HG03575 (cell line): Measurements from ENCODE around the gene CC2D2B.
"Not testable (repeated sequence)": the region's sequence is repeated elsewhere in the genome, so short reads cannot be mapped to it uniquely, and the experiment has no call there.

ENCODE experiments used
- ATAC-seq: cut with Tn5 transposase; IDR thresholded peaks from one replicate; pipeline ENCODE4 v1.9.1; 2021; ENCODE audit not compliant: unreplicated experiment, insufficient number of reproducible peaks, low FRiP score; ENCODE audit errors: extremely low read depth

CC2D2B gene

DNA sequence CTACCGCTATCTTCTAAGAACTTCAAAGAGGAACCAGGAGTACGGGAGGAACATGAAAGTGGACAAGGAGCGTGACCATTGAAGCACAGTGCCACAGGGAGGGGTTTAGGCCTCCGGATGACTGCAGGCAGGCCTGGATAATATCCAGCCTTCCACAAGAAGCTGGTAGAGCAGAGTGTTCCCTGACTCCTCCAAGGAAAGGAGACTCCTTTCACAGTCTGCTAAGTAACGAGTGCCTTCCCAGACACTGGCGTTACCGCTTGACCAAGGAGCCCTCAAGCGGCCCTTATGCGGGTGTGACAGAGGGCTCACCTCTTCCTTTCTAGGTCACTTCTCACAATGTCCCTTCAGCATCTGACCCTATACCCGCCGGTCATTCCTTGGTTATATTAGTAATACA is 86.6 kb downstream of the CC2D2B start:
- not testable (repeated sequence) for ATAC-seq

DNA sequence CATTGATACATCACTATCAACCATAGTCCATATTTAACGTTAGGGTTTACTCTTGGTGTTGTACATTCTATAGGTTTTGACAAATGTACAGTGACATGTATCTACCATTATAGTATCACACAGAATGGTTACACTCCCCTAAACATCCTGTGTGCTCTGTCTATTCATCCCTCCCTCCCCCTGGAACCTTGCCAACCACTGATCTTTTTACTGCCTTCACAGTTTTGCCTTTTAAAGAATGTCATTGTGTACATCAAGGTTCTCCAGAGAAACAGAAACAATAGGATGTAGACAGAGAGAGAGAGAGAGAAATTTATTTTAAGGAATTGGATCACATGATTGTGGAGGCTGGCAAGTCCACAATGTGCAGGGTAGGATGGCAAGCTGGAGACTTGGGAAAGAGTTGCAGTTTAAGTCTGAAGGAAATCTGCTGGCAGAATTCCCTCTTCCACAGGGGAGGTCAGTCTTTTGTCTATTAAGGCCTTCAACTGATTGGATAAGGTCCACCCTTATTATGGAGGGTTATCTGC is 90.5 kb downstream of the CC2D2B start:
- ATAC-seq: no peak

DNA sequence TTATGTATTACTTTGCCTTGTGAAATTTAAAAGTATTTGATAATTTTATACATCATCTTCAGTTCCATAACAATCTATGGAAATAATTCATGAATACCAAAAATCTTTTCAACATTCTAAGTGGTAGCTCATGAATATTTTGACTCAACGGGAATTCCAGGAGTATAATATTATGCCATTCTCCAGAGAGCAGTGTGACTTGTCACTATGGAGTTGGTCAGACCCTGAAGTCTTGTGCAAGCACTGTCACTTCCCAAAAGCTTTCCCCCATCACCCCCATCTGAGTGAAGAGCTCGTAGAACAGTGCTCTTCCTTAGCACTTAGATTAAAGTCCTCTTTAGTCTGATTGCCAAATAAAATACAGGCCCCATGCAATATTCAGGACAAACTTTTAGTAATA is 106.2 kb downstream of the CC2D2B start:
- ATAC-seq: no peak

DNA sequence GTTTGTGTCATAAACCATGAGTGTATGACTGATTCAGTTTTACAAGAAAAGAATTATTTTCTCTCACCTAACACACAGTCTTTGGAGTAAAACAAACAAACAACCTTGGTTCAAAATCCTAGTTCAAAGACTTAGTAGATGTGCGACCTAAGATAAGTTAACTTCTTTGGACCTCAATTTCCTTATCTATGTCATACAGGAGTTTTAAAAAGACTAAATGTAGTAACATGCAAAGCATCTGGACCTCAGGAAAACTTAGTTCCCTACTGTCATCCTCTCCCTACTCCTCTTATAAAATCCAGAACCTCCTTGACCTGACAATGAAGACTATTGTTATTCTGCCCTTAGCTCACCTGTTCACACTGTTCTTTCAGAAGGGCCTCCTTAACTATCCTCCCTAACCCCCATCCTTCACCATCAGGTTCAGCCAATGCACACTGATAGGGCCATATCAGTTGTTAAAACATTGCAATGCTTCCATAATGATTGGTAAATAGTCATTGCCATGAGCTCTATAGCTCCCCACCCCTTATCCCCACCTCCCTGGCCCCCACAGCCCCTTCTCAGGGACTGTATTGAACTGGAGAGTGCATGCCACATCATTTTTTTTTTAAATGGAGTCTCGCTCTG is 106.8 kb downstream of the CC2D2B start:
- ATAC-seq: no peak

DNA sequence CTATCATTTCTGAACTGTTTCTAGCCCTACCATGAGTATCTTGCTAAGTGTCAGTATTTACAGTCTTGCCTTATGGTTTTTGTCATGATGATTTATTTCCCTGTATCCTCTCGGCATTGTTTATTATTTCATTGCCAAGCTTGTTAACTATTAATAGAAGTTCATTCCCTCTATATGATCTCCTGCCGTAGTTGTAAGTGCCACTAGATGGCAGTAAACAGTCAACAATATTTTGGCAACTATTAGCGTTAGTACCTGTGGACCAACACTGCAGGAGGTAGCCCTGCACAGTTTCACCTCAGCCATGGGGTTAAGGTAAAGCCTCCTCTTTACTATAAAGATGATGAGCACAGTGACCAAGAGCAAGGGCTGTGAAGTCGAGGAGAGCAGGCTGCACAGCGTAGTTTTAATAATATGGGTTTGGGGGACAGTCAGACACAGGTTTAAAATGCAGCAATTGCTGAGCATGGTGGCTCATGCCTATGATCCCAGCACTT is 109.5 kb downstream of the CC2D2B start:
- ATAC-seq: no peak

DNA sequence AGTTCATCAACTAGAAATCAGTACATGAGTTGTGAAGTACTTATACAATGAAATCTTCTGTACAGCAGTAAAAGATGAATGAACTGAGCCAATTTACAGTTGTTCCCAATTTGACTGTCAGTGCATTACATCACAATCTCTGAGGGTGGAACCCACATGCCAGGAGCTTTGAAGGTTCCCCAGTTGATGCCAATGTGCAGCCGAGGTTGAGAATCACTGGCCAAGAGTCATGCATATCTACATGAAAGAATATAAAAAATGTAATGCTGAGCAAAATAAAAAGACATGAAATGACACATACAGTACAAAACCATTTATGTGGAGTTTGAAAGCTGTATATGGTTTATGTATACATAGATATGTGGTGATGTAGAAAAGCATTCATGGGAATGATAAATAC is 113.6 kb downstream of the CC2D2B start:
- no peak for ATAC-seq

DNA sequence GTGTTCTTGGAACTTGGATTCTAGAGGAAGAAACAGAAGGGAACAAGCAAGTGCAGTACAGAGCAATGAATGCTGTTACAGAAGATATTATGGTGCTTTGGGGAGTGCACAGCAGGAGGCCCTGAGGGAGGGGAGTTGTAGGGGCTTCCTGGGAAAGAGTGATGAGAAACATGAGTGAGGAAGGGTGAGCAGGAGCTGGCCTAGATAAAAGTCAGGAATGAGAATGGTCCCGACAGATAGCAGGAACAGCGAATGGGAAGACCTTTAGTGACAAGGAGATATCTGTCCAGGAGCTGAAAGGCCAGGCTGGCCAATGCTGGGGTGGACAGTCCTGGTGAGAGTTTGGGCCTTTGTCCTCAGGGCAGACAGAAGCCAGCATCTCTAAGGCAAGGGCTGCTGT is 115.0 kb downstream of the CC2D2B start:
- no peak for ATAC-seq

DNA sequence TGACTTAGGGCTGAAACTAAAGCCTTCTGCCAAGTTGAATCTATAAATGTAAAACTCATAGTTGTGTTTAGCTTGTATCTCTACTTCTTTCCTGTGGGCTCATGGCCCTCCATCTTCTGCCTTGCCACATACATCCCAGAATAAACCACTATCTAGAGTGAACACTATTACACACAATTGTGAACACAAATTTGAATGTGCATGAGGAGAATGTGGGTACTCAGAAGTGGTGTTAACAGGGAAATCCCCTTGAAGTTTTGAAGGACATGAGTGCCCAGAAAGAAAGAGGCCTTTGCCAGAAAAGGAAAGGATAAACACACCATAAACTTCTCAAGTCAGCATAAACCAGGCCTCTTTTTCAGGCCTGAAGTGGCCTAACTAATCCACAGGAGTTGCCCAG is 115.4 kb downstream of the CC2D2B start:
- ATAC-seq: no peak

DNA sequence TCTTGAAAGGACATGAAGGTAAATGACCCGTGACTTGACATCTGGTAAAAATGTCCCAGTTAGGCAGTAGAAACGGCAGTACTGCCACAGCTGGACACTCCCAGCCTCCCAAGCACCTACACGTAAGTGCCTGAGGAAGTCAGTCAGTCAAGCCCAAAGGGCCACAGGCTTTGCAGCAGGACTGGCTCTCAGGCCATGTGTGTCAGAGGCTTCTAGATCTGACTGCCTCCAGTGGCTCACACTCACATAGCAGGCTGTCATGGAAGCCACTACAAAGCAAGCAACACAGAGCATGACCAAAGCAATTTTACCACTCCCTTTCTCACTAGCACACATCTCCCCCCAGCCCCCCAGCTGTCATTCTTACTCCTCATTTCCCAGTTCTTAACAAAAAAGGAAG is 117.8 kb downstream of the CC2D2B start:
- no peak for ATAC-seq

DNA sequence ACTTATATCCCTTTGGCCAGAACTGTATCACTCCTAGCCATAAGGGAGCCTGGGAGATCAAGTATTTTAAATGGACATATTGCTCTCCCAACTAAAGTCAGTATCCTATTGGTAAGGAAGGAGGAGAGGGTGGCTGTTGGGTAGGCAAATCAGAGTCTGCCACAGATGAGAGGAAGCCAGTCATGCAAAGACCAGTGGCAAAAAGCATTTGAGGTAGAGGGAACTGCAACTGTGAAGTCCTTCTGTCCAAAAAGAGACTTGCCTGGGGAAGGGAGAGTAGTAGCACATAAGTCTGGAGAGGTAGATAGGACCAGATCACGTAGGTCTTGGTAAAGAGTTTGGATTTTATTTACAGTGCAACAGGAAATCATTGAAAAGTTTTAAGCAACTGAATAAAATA is 126.8 kb downstream of the CC2D2B start:
- no peak for ATAC-seq

DNA sequence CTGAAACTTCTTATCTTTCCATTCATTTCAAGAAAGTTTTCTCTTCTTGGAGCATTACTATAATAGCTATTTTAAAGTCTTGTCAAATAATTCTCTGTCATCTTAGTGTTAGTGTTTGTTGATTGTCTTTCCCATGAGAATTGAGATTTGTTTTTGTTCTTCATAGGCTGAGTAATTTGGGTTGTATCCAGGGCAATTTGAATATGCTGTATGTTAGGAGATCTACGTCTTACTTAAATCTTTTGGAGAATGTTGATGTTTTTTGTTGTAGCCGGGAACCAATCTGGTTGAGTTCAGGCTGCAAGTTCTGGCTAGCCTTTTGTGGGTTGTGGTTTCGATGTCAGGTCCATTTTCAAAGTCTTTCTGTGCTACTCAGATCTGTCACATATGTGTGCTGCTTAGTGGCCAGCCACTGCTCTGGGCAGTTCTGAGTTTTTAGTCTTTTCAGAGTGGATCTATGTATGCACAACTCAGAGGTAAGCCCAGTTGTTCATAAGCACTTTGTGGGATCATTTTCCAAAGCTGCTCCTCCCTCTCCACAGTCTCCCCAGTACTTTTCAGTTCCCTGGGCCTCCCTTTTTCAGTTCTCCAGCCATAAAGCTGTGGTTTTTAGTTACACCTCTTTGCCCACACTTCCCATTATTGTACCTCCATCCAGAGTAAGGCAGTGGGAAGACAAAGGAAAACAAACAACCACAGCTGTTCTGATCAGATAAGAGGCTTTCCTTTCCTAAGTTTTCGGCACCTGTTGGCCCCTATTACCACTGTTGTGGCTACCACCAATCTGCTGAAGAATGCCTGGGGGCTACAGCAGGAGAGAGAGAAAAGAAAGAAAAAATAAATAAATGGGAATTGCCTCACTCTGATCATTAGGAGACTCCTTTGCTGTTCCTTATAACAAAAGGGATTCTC is 131.0 kb downstream of the CC2D2B start:
- no peak for ATAC-seq

DNA sequence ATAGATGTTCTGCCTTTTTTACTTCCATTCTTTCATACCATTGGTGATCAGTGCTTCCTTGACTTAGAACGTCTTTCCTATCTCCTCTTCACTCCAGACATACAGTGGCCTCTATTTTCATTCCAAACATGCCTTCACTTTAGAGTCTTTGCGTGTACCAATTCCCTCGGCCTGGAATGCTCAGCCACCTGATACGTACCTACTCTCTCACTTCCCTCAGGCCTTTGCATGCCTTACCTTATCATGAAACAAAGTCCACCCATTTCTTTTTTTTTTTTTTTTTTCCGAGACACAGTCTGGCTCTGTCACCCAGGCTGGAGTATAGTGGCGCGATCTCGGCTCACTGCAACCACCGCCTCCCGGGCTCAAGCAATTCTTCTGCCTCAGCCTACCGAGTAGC is 133.4 kb downstream of the CC2D2B start:
- ATAC-seq: no peak

DNA sequence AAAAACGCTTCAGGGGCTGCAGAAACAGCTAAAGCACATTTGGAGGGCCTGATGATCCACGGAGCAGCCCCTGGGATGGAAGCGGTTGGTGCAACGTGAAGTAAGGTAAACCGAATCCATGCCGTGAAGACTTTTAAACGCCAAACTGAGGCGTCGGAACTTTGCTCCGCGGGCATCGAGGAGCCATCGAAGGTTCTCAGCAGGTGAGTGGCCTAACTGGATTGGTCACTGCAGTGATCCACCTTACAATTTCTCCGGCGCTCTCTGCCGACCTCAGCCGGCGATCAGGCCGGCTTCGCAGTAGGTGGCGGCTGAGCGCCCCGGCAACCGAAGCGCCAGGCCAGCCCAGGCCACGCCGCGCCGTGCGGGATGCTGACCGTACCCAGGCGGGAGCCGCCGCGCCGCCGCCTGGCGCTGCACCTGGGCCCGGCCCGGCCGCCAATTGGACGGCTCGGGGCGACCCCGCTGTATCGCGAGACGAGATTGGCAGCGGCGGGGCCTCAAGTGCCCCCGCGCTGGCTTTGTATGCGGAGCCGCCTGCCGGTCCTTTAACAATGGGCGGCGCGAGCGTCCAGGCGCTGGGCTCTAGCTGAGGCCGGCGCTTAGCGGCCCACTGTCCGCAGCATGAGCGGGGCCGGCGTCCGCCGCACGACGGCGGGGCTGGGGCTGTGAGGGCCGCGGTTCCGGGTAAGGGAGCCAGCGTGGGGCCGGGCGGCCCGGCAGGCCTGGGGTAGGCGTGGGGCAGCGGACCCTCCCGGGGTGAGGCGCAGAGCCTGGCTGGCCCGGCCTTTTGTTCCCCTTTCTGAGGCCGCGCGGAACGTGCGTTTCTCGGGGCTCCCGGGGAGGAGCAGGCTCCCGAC is 135.5 kb downstream of the CC2D2B start, which contains the start of gene CCNJ:
Gene CCNJ, plus strand, starts transcription at position 551 of the 860 bp plus-strand sequence. CDS start 811 bp downstream, outside the sequence.
- ATAC-seq: no peak

DNA sequence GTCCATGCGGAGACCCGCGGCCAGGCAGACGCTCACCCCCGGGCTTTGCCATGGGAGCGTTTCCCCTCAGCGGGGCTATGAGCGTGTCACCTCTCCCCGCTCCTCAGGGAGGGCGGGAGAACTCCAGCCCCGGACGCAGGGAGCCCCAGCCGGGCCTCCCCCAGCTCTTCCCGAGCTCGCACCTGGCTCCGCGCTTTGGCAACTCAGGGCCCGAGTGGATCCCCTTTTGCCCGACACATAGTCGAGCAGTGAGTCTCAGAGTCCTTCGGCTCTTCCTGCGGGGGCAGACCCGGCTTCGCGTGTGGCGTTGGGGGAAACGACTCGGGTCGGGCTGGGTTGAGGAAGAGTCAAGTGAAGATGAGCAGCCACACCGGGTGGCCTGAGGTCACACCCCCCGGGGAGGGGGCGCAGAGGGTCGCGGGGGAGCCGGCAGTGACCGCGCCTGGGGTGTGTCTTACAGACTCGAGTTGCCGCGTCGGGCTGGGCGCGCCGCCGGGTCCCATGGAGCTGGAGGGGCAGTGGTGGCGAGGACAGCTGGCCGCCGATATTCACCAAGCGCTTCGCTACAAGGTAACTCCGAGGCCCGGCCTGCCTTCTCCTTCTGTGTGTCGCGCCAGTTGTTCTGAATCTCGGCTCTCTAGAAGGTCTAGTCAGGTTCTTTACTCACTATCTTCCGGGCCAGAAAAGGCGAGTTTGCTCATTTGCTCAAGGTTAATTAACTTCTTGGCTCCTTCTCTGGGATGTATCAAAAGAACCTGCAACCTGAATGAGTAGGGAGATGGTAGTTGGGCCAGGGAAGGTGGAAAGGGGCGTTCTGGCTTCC is 136.3 kb downstream of the CC2D2B start:
- ATAC-seq: no peak

DNA sequence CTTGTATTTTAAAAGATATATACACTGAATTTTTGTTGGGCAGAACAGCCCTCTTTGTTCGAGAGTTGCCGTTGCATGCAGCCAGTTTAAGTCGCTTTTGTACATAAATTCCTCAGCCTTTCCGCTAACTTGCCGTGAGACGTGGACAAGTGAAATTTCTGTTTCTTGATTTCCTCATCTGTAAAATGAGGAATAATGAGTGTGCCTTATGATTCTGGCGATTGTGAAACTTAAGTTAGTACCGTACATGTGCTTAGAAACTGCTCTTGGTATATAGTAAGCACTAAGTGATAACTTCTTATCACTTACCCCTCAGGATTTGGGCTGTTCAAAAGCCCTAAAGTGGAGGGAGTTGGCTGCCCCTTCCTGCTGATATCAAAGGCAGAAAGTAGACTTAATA is 137.0 kb downstream of the CC2D2B start:
- ATAC-seq: no peak

DNA sequence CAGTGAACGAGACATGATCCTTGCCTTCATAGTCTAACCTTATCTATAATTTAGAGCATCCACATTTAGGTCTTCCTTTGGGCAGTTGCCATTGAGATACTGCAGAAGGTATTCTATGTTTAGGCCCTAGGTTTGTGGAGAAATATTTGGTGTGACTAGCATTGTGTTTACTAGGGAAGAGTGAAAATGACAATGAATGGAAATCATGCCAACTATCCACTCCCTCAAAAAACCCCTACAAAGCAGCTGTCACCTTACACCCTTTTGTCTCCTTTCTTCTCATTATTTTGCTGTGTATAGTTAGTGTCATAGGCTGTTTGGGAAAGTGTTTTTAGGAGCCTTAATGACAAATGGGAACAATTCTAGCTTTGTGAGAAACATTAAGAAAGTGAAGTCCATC is 138.8 kb downstream of the CC2D2B start:
- no peak for ATAC-seq

DNA sequence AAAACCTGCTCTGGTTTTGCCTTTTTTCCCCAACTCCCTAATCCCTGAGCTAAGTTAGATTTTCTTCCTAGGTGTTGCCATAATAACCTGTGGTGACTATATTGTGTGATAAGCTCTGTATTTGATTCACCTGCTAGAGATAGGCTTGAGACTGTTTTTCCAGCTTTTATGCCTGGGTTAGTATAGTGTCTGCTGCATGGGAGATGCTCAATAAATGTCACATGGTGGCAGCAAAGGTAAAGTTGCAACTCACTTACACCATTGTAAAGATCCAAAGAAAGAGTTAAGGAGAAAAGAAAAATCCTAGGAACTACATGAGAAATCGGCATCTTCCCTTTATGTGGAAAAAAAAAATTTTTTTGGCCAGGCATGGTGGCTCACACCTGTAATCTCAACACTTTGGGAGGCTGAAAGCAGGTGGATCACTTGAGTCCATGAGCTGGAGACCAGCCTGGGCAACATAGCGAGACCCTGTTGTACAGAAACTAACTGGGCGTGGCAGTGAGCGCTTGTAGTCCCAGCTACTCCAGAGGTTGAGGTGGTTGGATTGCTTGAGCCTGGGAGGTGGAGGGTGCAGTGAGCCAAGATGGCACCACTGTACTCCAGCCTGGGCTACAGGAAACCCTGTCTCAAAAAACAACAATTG is 139.4 kb downstream of the CC2D2B start:
- no peak for ATAC-seq

DNA sequence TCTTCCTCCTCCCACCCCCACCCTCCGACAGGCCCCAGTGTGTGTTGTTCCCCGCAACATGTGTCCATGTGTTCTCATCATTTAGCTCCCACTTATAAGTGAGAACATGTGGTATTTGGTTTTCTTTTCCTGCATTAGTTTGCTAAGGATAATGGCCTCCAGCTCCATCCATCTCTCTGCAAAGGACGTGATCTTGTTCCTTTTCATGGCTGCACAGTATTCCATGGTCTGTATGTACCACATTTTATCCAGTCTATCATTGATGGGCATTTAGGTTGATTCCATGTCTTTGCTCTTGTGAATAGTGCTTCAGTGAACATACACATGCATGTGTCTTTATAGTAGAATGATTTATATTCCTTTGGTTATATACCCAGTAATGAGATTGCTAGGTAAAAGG is 140.2 kb downstream of the CC2D2B start:
- ATAC-seq: not testable (repeated sequence)
